PFSK-1 (cell line): ENCODE measurements around the gene IFNGR2.

Experiments
- FOXP2 ChIP-seq: optimal IDR thresholded peaks from 2 replicates; pipeline ENCODE3; 2011; ENCODE audit warnings: borderline replicate concordance, control low read depth, inconsistent platforms; ENCODE audit not compliant: insufficient read depth; ENCODE audit errors: extremely low read length, extremely low read depth
- POLR2AphosphoS5 ChIP-seq: IDR thresholded peaks from 2 replicates; pipeline ENCODE4 v1.6.1; 2012; ENCODE audit warnings: low read depth, mild to moderate bottlenecking, control low read depth, low read length, moderate library complexity
- REST ChIP-seq, 2 experiments: IDR thresholded peaks; 2 replicates each; pipeline versions ENCODE4 v1.6.1 to v1.8.0; 2011 to 2012; ENCODE audit warnings: low read depth in 2 of 2, low read length in 2 of 2, control low read depth in 1 of 2, inconsistent platforms in 1 of 2, mild to moderate bottlenecking in 1 of 2, moderate library complexity in 1 of 2; ENCODE audit not compliant: insufficient read depth in 1 of 2
- SIN3A ChIP-seq: IDR thresholded peaks from 2 replicates; pipeline ENCODE4 v1.6.1; 2012; ENCODE audit warnings: mild to moderate bottlenecking, low read length, moderate library complexity, borderline replicate concordance; ENCODE audit not compliant: insufficient read depth
- TAF1 ChIP-seq: IDR thresholded peaks from 2 replicates; pipeline ENCODE4 v1.6.1; 2012; ENCODE audit warnings: low read length, control low read depth, borderline replicate concordance; ENCODE audit not compliant: insufficient read depth

IFNGR2 gene

GRCh38 chr21:33428669-33429068 is 25.5 kb downstream of the IFNGR2 start:
- TF ChIP-seq FOXP2 (no peak), TAF1 (no peak), SIN3A (no peak), REST (IDR thresholded peaks at IDR 0.05; ENCODE audit: insufficient read depth in 1 of 2, low read depth in 2 of 2, low read length in 2 of 2) (no peak), POLR2AphosphoS5 (no peak)

- no peak for TF ChIP-seq SIN3A
- no peak for TF ChIP-seq FOXP2
- TF ChIP-seq TAF1: no peak
- TF ChIP-seq REST (IDR thresholded peaks at IDR 0.05; ENCODE audit: insufficient read depth in 1 of 2, low read depth in 2 of 2, low read length in 2 of 2): no peak
- no peak for TF ChIP-seq POLR2AphosphoS5
Measured at GRCh38 chr21:33430858-33431257, 27.6 kb downstream of the IFNGR2 start.

GRCh38 chr21:33432496-33432895 is 29.3 kb downstream of the IFNGR2 start:
- TF ChIP-seq POLR2AphosphoS5 (no peak), SIN3A (no peak), FOXP2 (no peak), REST (IDR thresholded peaks at IDR 0.05; ENCODE audit: insufficient read depth in 1 of 2, low read depth in 2 of 2, low read length in 2 of 2) (no peak), TAF1 (no peak)

GRCh38 chr21:33433001-33433400 is 29.8 kb downstream of the IFNGR2 start:
- TF ChIP-seq REST (IDR thresholded peaks at IDR 0.05; ENCODE audit: insufficient read depth in 1 of 2, low read depth in 2 of 2, low read length in 2 of 2) (no peak), TAF1 (no peak), FOXP2 (no peak), SIN3A (no peak), POLR2AphosphoS5 (no peak)

GRCh38 chr21:33433425-33434114 is 30.4 kb downstream of the IFNGR2 start:
- TF ChIP-seq SIN3A: no peak
- TF ChIP-seq REST (IDR thresholded peaks at IDR 0.05; ENCODE audit: insufficient read depth in 1 of 2, low read depth in 2 of 2, low read length in 2 of 2): no peak
- TF ChIP-seq POLR2AphosphoS5: no peak
- no peak for TF ChIP-seq FOXP2
- no peak for TF ChIP-seq TAF1
